Endothelial cell of umbilical vein (primary cell): ENCODE measurements around the gene FRMD4A. TPM values are rescaled to one million over a fixed set of nuclear protein-coding genes. Genes with fewer than 3 reads are reported as not detected.

Experiments
- BruUV-seq: library from RNA; stranded (reverse); fragments of 400-500 nt; replicated peaks from 2 replicates; lab custom pipeline; 2021; lab: Mats Ljungman, UMichigan
- CTCF ChIA-PET: fragments of 300-600, 350-600 bp; sonication (Branson Sonifier 250); formaldehyde crosslinking; loops from one replicate; lab custom pipeline; 2021; ENCODE audit warnings: antibody characterized with exemption, inconsistent platforms; lab: Charles Lee
- POLR2A ChIA-PET: fragments of 300-600, 350-600 bp; sonication (Branson Sonifier 250); formaldehyde crosslinking; loops from one replicate; lab custom pipeline; 2021; ENCODE audit warnings: antibody characterized with exemption, inconsistent platforms; lab: Charles Lee
- DNase-seq: peaks from one replicate; pipeline ENCODE4 v3.0.0-alpha.2; 2011; ENCODE audit warnings: low read depth, low spot score
- FAIRE-seq: peaks from 2 replicates; lab custom pipeline; 2011; peaks lifted over from hg19 to GRCh38; lab: Jason Lieb, UNC
- H2AFZ ChIP-seq: 2 replicates; pipeline ENCODE4 v1.6.0; 2012; ENCODE audit warnings: low read depth, low read length, control low read depth, inconsistent platforms
- H3K27ac ChIP-seq: 2 replicates; pipeline ENCODE4 v1.5.1; 2011; ENCODE audit warnings: low read depth, mild to moderate bottlenecking, control low read depth, low read length, moderate library complexity; ENCODE audit not compliant: insufficient read depth
- H3K27me3 ChIP-seq, 2 experiments: 2 replicates each; pipeline versions ENCODE4 v1.6.0 to v1.6.1; 2011; ENCODE audit warnings: low read length in 2 of 2, mixed read lengths in 1 of 2; ENCODE audit not compliant: control insufficient read depth in 2 of 2, insufficient read depth in 2 of 2
- H3K36me3 ChIP-seq, 2 experiments: 2 replicates in 1 of 2; 3 replicates in 1 of 2; pipeline ENCODE4 v1.5.1; 2011; ENCODE audit warnings: low read length in 2 of 2, mild to moderate bottlenecking in 1 of 2, moderate library complexity in 1 of 2; ENCODE audit not compliant: control insufficient read depth in 2 of 2, insufficient read depth in 2 of 2; ENCODE audit errors: extremely low read depth in 1 of 2
- H3K4me1 ChIP-seq: 3 replicates; pipeline ENCODE4 v1.5.1; 2011; ENCODE audit warnings: mild to moderate bottlenecking, low read length; ENCODE audit not compliant: control insufficient read depth, insufficient read depth; ENCODE audit errors: extremely low read depth
- H3K4me2 ChIP-seq: 2 replicates; pipeline ENCODE4 v1.6.1; 2011; ENCODE audit warnings: low read length, control low read depth, mixed read lengths; ENCODE audit not compliant: insufficient read depth
- H3K4me3 ChIP-seq, 3 experiments: fragments of 200-600 bp in 1 of 3; sonication (generic), shearing (Covaris generic) in 1 of 3; replicated peaks in 1 of 3; 2 replicates each; pipeline ENCODE4 v1.5.1; 2011 to 2016; ENCODE audit warnings: control low read depth in 3 of 3, low read length in 3 of 3, mild to moderate bottlenecking in 2 of 3, inconsistent platforms in 1 of 3, low read depth in 1 of 3, moderate library complexity in 1 of 3; ENCODE audit not compliant: insufficient read depth in 1 of 3
- H3K79me2 ChIP-seq: 2 replicates; pipeline ENCODE4 v1.6.0; 2012; ENCODE audit warnings: low read length, inconsistent platforms; ENCODE audit not compliant: control insufficient read depth, insufficient read depth
- H3K9ac ChIP-seq: replicated peaks from 2 replicates; pipeline ENCODE3; 2011; ENCODE audit warnings: low read length, control low read depth; ENCODE audit not compliant: insufficient read depth; ENCODE audit errors: extremely low read depth
- H3K9me1 ChIP-seq: replicated peaks from 3 replicates; pipeline ENCODE4 v1.6.0; 2011; ENCODE audit warnings: mild to moderate bottlenecking, low read length; ENCODE audit not compliant: control insufficient read depth, insufficient read depth; ENCODE audit errors: extremely low read depth
- H3K9me3 ChIP-seq: replicated peaks from 2 replicates; pipeline ENCODE4 v1.5.1; 2012; ENCODE audit warnings: low read length, inconsistent platforms; ENCODE audit not compliant: control insufficient read depth, insufficient read depth
- H4K20me1 ChIP-seq: replicated peaks from 2 replicates; pipeline ENCODE3; 2011; ENCODE audit warnings: mild to moderate bottlenecking, low read length; ENCODE audit not compliant: control insufficient read depth, insufficient read depth; ENCODE audit errors: extremely low read depth
- CTCF ChIP-seq, 2 donors: IDR thresholded peaks; 1 replicate in 1 of 2; 2 replicates in 1 of 2; pipeline ENCODE4 v1.5.1; 2011; ENCODE audit warnings: low read length in 2 of 2, mild to moderate bottlenecking in 2 of 2, moderate library complexity in 2 of 2, control low read depth in 1 of 2, inconsistent platforms in 1 of 2, low read depth in 1 of 2; ENCODE audit not compliant: insufficient read depth in 1 of 2; ENCODE audit errors: extremely low read depth in 1 of 2
- EZH2 ChIP-seq: IDR thresholded peaks from 2 replicates; pipeline ENCODE4 v1.6.1; 2012; ENCODE audit warnings: borderline replicate concordance, low read depth, mild to moderate bottlenecking, moderate library complexity, low read length, inconsistent platforms; ENCODE audit not compliant: severe bottlenecking
- FOS ChIP-seq: IDR thresholded peaks from 2 replicates; pipeline ENCODE4 v1.6.1; 2011; ENCODE audit warnings: mild to moderate bottlenecking, low read length, moderate library complexity, borderline replicate concordance; ENCODE audit not compliant: insufficient read depth
- GATA2 ChIP-seq: IDR thresholded peaks from 2 replicates; pipeline ENCODE4 v1.7.0; 2011; ENCODE audit warnings: low read depth, mild to moderate bottlenecking, moderate library complexity, mixed read lengths, low read length; ENCODE audit not compliant: insufficient read length, insufficient read depth
- JUN ChIP-seq: IDR thresholded peaks from 2 replicates; pipeline ENCODE4 v1.6.1; 2011; ENCODE audit warnings: borderline replicate concordance, low read depth; ENCODE audit not compliant: insufficient read length, insufficient read depth
- MAX ChIP-seq: IDR thresholded peaks from 2 replicates; pipeline ENCODE4 v1.6.1; 2011; ENCODE audit not compliant: insufficient read depth, insufficient read length
- MYC ChIP-seq: IDR thresholded peaks from one replicate; pipeline ENCODE4 v1.6.1; 2011; ENCODE audit warnings: mild to moderate bottlenecking, low read depth, low read length
- POLR2A ChIP-seq: IDR thresholded peaks from 2 replicates; pipeline ENCODE4 v1.6.1; 2012; ENCODE audit warnings: low read depth, mild to moderate bottlenecking, control low read depth, low read length
- POLR2AphosphoS5 ChIP-seq: IDR thresholded peaks from 2 replicates; pipeline ENCODE4 v1.6.1; 2012; ENCODE audit warnings: low read depth, mild to moderate bottlenecking, control low read depth, low read length, moderate library complexity; ENCODE audit not compliant: insufficient read depth
- dilution Hi-C: fragments of 300-500 bp; cut with MboI; formaldehyde crosslinking; loops from one replicate; pipeline ENCODE4 v1.15.0; 2019; ENCODE audit warnings: low sequenced_read_pairs; ENCODE audit not compliant: extremely low pct_ligation_motif_present
- intact Hi-C: fragments of 100-400 bp; cut with micrococcal nuclease; formaldehyde crosslinking; loops from one replicate; pipeline ENCODE4 v1.10.0; 2022
- polyA plus RNA-seq, 4 experiments: library from polyadenylated mRNA; depleted of rRNA in 3 of 4; stranded (reverse) in 3 of 4; unstranded in 1 of 4; fragments of >200 nt; gene quantifications; 2 replicates each; pipeline versions ENCODE4 v1.2.1 to v1.2.3, GENCODE V29; 2011 to 2012; ENCODE audit warnings: missing spikeins in 1 of 4
- total RNA-seq: library from RNA; stranded (reverse); gene quantifications from 2 replicates; pipeline ENCODE4 v1.2.3, GENCODE V29; 2021

Gene FRMD4A
- total and polyA plus RNA-seq, 2 donors (not counting 3 experiments of a cell fraction or from before 2014, with no cell fraction given), result 123 to 148 TPM

- TF ChIP-seq POLR2A (no peak), JUN (no peak), GATA2 (no peak), EZH2 (no peak), MAX (no peak), CTCF (IDR thresholded peaks at IDR 0.05; ENCODE audit: extremely low read depth in 1 of 2, insufficient read depth in 1 of 2, low read depth in 1 of 2, low read length in 2 of 2) (no peak), POLR2AphosphoS5 (no peak), FOS (no peak), MYC (no peak)
- Histone ChIP-seq H2AFZ (no peak overlapping the region), H3K4me1 (no peaks in the 10 kb centered on the region), H4K20me1 (no peaks in the 10 kb centered on the region), H3K9ac (no peak overlapping the region), H3K27ac (no peak overlapping the region), H3K4me3 (no peak overlapping the region), H3K9me1 (no peaks in the 10 kb centered on the region), H3K79me2 (no peaks in the 10 kb centered on the region), H3K27me3 (no peaks in the 10 kb centered on the region), H3K4me2 (no peak overlapping the region), H3K9me3 (no peaks in the 10 kb centered on the region), H3K36me3 (peaks cover 6 to 18% of the 10 kb centered on the region in 2 experiments)
- dilution Hi-C loops, result no loop called here
- no TSS peak for BruUV-seq
- intact Hi-C loops, result loop anchor here (10.0 kb wide), 1 partner anchor 859 kb away; no protein-coding TSS in a partner anchor
- DNase-seq (no peak), FAIRE-seq (no peak)
- POLR2A ChIA-PET, result no interaction called here
- CTCF ChIA-PET, result interaction anchor here (0.6 to 1.2 kb wide), 6 partner anchors 24 to 862 kb away, joined by 3 to 4 read pairs (median 3); partner anchors contain the start of gene PRPF18
Observed at GRCh38 chr10:13615650-13616300, 714.9 kb downstream of the FRMD4A start.
